Activated B cell treated with CpG ODN at 0.5 μM for 24 hours (primary cell): ENCODE data around the gene RFNG. TPM values are rescaled to one million over a fixed set of nuclear protein-coding genes. Genes with fewer than 3 reads are reported as not detected.

Source experiments
- ATAC-seq: fragments of 200-7000 bp; cut with Tn5 transposase; one replicate; pipeline ENCODE4 v1.10.0; 2021; ENCODE audit warnings: low read depth, mild to moderate bottlenecking, moderate library complexity
- CTCF ChIA-PET: fragments of 350-600 bp; sonication (Branson Sonifier 250); formaldehyde crosslinking; loops from one replicate; lab custom pipeline; 2021; ENCODE audit warnings: antibody characterized with exemption; lab: Charles Lee
- POLR2A ChIA-PET: fragments of 350-600 bp; sonication (Branson Sonifier 250); formaldehyde crosslinking; loops from one replicate; lab custom pipeline; 2021; ENCODE audit warnings: antibody characterized with exemption; lab: Charles Lee
- DNase-seq: peaks from one replicate; pipeline ENCODE4 v3.0.0; 2022
- H3K27ac Mint-ChIP-seq: one replicate; pipeline ENCODE4 v1.8.0; 2020; ENCODE audit warnings: mixed read lengths
- H3K27me3 Mint-ChIP-seq: one replicate; pipeline ENCODE4 v1.8.0; 2021; ENCODE audit warnings: mixed read lengths
- H3K36me3 Mint-ChIP-seq: one replicate; pipeline ENCODE4 v1.8.0; 2021; ENCODE audit warnings: low read depth, mixed read lengths
- H3K4me1 Mint-ChIP-seq: one replicate; pipeline ENCODE4 v1.8.0; 2021; ENCODE audit warnings: mixed read lengths
- H3K4me3 Mint-ChIP-seq: one replicate; pipeline ENCODE4 v1.8.0; 2020; ENCODE audit warnings: mild to moderate bottlenecking, mixed read lengths
- H3K9me3 Mint-ChIP-seq: one replicate; pipeline ENCODE4 v1.8.0; 2020; ENCODE audit warnings: mixed read lengths
- CTCF ChIP-seq: fragments of 200-600 bp; IDR thresholded peaks from one replicate; pipeline ENCODE4 v1.8.0; 2022; ENCODE audit warnings: antibody characterized with exemption, mild to moderate bottlenecking
- intact Hi-C: fragments of 100-400 bp; cut with micrococcal nuclease; formaldehyde crosslinking; loops from one replicate; pipeline ENCODE4 v1.15.1; 2024
- total RNA-seq: library from RNA; stranded (reverse); gene quantifications from 2 replicates; pipeline ENCODE4 v1.2.3, GENCODE V29; 2022

Gene RFNG
- total RNA-seq, 1 donor from 2014 or later: 18.7 TPM

DNA sequence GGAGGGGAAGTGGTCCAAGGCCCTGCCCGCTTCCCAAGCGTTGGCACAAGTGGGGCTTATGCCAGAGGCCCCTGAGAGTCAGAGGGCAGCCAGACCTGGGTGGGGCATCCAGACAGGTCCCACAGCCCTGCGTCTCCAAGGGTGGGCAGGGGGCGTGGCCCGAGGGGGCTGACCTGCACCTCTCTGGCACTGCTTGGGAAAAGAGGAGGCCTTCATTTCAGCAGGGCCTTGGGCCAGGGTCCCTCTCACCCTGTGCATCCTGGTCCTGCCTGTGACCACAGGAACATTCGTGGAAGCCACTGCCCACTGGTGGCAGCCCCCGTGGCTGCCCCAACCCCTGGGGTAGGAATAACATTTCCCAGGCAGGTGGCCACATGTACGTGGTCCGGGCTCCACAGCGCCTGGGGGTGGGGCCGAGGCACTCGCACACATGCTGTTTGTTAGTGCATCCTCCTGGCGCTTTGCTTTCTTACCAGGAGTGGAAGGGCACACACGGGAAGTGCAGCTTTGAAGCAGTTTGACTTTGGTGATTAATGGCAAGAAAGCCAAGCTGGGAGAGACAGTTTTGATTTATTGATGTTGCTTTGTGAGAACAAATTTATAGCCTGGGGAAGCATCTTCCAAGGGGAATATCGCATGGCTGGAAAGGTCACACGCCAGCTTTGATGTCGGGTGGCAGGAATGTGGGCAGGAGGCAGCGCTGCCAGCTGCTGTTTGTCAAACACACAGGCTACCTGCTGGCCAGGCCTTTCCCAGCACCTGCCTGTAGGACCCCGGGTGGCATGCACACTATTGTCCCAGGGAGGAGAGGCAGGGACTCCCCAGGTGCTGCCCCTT, 33.2 kb downstream of the RFNG start:
- POLR2A ChIA-PET: no interaction called here
- intact Hi-C loops: no loop called here
- H3K4me1 Mint-ChIP-seq: peaks cover 15% of the 10 kb centered on the region
- peaks cover 4% of the 10 kb centered on the region for H3K36me3 Mint-ChIP-seq
- CTCF ChIA-PET: interaction anchor here (1.8 kb wide), 1 partner anchor 59 kb away, joined by 7 read pairs; no protein-coding TSS in a partner anchor
- no peak overlapping the region for H3K4me3 Mint-ChIP-seq
- H3K27me3 Mint-ChIP-seq: no peaks in the 10 kb centered on the region
- H3K9me3 Mint-ChIP-seq: no peaks in the 10 kb centered on the region
- ATAC-seq (no peak), DNase-seq (no peak)
- H3K27ac Mint-ChIP-seq: no peak overlapping the region
- no peak for TF ChIP-seq CTCF

DNA sequence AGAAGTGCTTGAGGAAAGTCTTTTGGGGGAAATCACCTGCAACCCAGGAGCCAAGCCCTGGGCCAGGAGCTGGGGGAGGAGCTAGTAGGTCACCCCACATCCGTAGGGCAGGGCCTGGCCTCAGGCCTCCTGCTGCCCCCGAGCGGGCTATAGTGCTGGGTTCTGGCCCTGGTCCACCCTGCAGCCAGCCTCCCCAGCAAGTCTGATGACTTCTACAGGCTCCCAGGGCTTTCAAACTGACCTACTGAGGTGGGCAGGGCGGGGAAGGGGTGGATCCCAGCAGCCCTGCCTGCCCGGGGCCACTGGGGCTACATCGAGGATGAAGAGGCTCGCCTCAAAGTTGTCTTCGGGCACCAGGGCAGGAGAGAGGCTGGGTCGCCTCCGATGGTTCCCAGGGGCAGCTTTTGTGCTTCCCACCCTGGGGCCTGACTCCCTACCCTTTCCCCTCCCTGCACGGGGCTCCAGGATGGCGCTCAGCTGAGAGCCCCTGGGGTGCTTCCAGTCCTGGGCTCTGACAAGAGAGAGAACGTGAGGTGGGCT, 33.9 kb downstream of the RFNG start:
- peaks cover 4% of the 10 kb centered on the region for H3K36me3 Mint-ChIP-seq
- POLR2A ChIA-PET: no interaction called here
- no peak overlapping the region for H3K4me3 Mint-ChIP-seq
- H3K27ac Mint-ChIP-seq: no peak overlapping the region
- intact Hi-C loops: no loop called here
- CTCF ChIA-PET: interaction anchor here (1.8 kb wide), 1 partner anchor 58 kb away, joined by 7 read pairs; no protein-coding TSS in a partner anchor
- H3K27me3 Mint-ChIP-seq: no peaks in the 10 kb centered on the region
- no peak for DNase-seq
- H3K4me1 Mint-ChIP-seq: peaks cover 13% of the 10 kb centered on the region
- ATAC-seq: no peak
- no peak for TF ChIP-seq CTCF
- no peaks in the 10 kb centered on the region for H3K9me3 Mint-ChIP-seq

GRCh38 chr17:82016875-82017459, 34.6 kb downstream of the RFNG start:
- DNase-seq: no peak
- Mint-ChIP-seq H3K4me3 (no peak overlapping the region), H3K9me3 (no peaks in the 10 kb centered on the region), H3K27ac (no peak overlapping the region), H3K4me1 (peaks cover 12% of the 10 kb centered on the region), H3K36me3 (peaks cover 4% of the 10 kb centered on the region), H3K27me3 (no peaks in the 10 kb centered on the region)
- no peak for ATAC-seq
- intact Hi-C loops: no loop called here
- TF ChIP-seq CTCF: no peak
- ChIA-PET CTCF (interaction anchor here (1.8 kb wide), 1 partner anchor 57 kb away, joined by 7 read pairs; no protein-coding TSS in a partner anchor), POLR2A (no interaction called here)

DNA sequence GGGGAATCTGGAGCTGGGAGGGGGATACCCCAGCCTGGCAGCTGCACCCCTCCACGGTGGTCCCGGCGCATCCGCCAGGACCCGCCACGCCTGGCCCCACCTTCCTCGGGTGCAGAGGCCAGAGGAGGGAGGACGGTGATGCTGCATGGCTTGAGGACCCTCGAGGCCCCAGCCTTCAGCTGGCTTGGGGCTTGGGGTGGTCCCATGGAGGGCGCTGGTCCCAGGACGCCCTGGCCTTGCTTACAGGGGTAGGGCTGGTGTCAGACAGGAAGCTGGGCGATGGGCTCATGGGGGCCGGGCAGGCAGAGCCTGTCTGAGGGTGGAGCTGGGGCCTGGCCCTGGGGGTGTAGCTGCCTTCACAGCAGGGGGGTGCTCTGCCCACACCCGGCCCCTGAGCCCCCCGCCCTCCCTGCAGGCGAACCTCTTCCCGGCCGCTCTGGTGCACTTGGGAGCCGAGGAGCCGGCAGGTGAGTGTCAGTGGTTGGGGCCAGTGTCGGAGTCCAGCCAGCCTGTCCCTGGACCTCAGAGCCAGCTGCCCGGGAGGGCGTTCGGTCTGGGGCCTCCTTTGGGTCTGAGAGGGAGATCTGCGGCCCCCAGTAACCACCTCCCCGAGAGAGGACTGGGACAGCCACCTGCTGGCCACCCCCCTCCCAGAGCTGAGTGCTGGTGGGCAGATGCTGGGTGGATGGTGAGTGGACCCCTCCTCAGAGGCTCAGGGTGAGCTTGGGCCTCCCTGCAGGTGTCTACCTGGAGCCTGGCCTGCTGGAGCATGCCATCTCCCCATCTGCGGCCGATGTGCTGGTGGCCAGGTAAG, 35.3 kb downstream of the RFNG start:
- POLR2A ChIA-PET: no interaction called here
- Mint-ChIP-seq H3K36me3 (peaks cover 4% of the 10 kb centered on the region), H3K4me3 (no peak overlapping the region), H3K27ac (no peak overlapping the region), H3K9me3 (no peaks in the 10 kb centered on the region), H3K4me1 (peaks cover 5% of the 10 kb centered on the region), H3K27me3 (no peaks in the 10 kb centered on the region)
- DNase-seq (no peak), ATAC-seq (no peak)
- TF ChIP-seq CTCF: no peak
- intact Hi-C loops: no loop called here
- CTCF ChIA-PET: no interaction called here
